ENCODE results near the gene MTUS2. TPM values are rescaled to one million over a fixed set of nuclear protein-coding genes. Genes with fewer than 3 reads are reported as not detected.

Gene MTUS2
- total RNA-seq, 1 experiment from 2014 or later: 1.7 TPM

- no peak overlapping the region for H3K4me3 Mint-ChIP-seq (ENCODE audit: unreplicated experiment)
- intact Hi-C loops (cut with micrococcal nuclease; ENCODE audit: unreplicated experiment): no loop called here
- no peaks in the 10 kb centered on the region for H3K9me3 Mint-ChIP-seq (ENCODE audit: unreplicated experiment)
- no peaks in the 10 kb centered on the region for H3K36me3 Mint-ChIP-seq (ENCODE audit: insufficient read depth, unreplicated experiment)
- Histone ChIP-seq H3K4me3 (ENCODE audit: low read depth, low read length) (no peak overlapping the region), H3K27me3 (replicated peaks; ENCODE audit: control insufficient read depth, insufficient read depth, low read length) (no peaks in the 10 kb centered on the region), H3K36me3 (ENCODE audit: control insufficient read depth, insufficient read depth, low read length) (no peaks in the 10 kb centered on the region), H3K4me1 (peaks cover 5% of the 10 kb centered on the region), H3K9me3 (no peaks in the 10 kb centered on the region)
- TF ChIP-seq CTCF (IDR thresholded peaks at IDR 0.05; ENCODE audit: insufficient read depth in 1 of 2, low read depth in 1 of 2, low read length in 1 of 2, severe bottlenecking in 1 of 2, unreplicated experiment in 1 of 2): no peak
- ChIA-PET CTCF (no interaction called here), POLR2A (no interaction called here)
- DNase-seq: no peak
- H3K4me1 Mint-ChIP-seq (ENCODE audit: low read depth, unreplicated experiment): peaks cover 7% of the 10 kb centered on the region
- no peak overlapping the region for H3K27ac Mint-ChIP-seq (ENCODE audit: unreplicated experiment)
- no TSS peak for BruUV-seq (replicated peaks)
- H3K27me3 Mint-ChIP-seq (ENCODE audit: insufficient read depth, unreplicated experiment): peaks cover 6% of the 10 kb centered on the region
Observed at GRCh38 chr13:29480893-29481525, 660.9 kb downstream of the MTUS2 start.

DNA sequence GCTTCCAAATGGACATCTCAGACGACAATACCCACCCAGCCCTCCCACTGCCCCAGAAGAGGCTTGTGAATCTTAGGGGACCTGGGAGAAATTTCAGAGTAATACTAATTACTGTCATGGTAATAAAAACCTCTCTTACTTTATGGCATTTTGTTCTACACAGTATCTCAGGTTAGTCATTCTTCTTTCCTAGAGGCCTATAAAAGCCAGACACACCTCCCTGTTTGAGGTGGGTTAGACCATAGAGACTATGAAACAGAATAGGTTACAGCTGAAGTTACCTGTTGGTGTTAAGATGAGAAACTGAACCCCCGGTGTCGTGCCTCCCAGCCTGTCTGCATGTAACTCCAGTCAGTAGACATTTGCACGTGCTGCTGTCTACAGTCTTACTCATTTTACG lies 661.5 kb downstream of the MTUS2 start:
- no peak for DNase-seq
- peaks cover 8% of the 10 kb centered on the region for H3K27me3 Mint-ChIP-seq (ENCODE audit: insufficient read depth, unreplicated experiment)
- no peak overlapping the region for H3K27ac Mint-ChIP-seq (ENCODE audit: unreplicated experiment)
- ChIA-PET CTCF (interaction anchor here (0.6 kb wide), 1 partner anchor 13 kb away, joined by 7 read pairs; no protein-coding TSS in a partner anchor), POLR2A (no interaction called here)
- no peak overlapping the region for H3K4me3 Mint-ChIP-seq (ENCODE audit: unreplicated experiment)
- no peaks in the 10 kb centered on the region for H3K36me3 Mint-ChIP-seq (ENCODE audit: insufficient read depth, unreplicated experiment)
- no peaks in the 10 kb centered on the region for H3K36me3 ChIP-seq (ENCODE audit: control insufficient read depth, insufficient read depth, low read length)
- H3K4me3 ChIP-seq (ENCODE audit: low read depth, low read length): no peak overlapping the region
- intact Hi-C loops (cut with micrococcal nuclease; ENCODE audit: unreplicated experiment): no loop called here
- H3K4me1 ChIP-seq: peaks cover 5% of the 10 kb centered on the region
- H3K9me3 ChIP-seq: no peaks in the 10 kb centered on the region
- H3K4me1 Mint-ChIP-seq (ENCODE audit: low read depth, unreplicated experiment): peaks cover 7% of the 10 kb centered on the region
- H3K27me3 ChIP-seq (replicated peaks; ENCODE audit: control insufficient read depth, insufficient read depth, low read length): no peaks in the 10 kb centered on the region
- H3K9me3 Mint-ChIP-seq (ENCODE audit: unreplicated experiment): no peaks in the 10 kb centered on the region
- BruUV-seq (replicated peaks): no TSS peak
- TF ChIP-seq CTCF (IDR thresholded peaks at IDR 0.05; ENCODE audit: insufficient read depth in 1 of 2, low read depth in 1 of 2, low read length in 1 of 2, severe bottlenecking in 1 of 2, unreplicated experiment in 1 of 2): no peak

DNA sequence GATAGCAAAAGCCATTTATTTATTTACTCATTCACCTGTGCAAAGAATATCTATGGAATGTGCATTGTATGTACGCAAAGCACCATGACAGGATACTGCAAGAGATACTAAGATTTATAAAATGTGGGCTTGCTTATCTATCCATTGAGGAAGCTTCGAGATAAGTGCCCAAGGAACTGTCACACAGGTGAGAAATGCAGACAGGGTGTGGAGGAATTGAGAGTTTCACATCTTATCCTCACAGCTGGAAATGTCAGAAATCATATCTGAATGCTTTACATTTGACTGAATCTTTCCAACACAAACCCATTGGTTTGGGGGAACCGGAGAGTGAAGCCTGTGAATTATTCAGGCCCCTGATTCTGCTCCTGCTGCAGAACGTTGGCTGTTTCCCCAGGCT lies 662.4 kb downstream of the MTUS2 start:
- peaks cover 7% of the 10 kb centered on the region for H3K4me1 Mint-ChIP-seq (ENCODE audit: low read depth, unreplicated experiment)
- no peaks in the 10 kb centered on the region for H3K9me3 ChIP-seq
- H3K4me3 ChIP-seq (ENCODE audit: low read depth, low read length): no peak overlapping the region
- no TSS peak for BruUV-seq (replicated peaks)
- POLR2A ChIA-PET: interaction anchor here (0.6 kb wide), 1 partner anchor 668 kb away, joined by 4 read pairs; no protein-coding TSS in a partner anchor
- no peaks in the 10 kb centered on the region for H3K9me3 Mint-ChIP-seq (ENCODE audit: unreplicated experiment)
- no peaks in the 10 kb centered on the region for H3K27me3 ChIP-seq (replicated peaks; ENCODE audit: control insufficient read depth, insufficient read depth, low read length)
- no peaks in the 10 kb centered on the region for H3K36me3 Mint-ChIP-seq (ENCODE audit: insufficient read depth, unreplicated experiment)
- no peaks in the 10 kb centered on the region for H3K36me3 ChIP-seq (ENCODE audit: control insufficient read depth, insufficient read depth, low read length)
- no peak for DNase-seq
- no peak for TF ChIP-seq CTCF (IDR thresholded peaks at IDR 0.05; ENCODE audit: insufficient read depth in 1 of 2, low read depth in 1 of 2, low read length in 1 of 2, severe bottlenecking in 1 of 2, unreplicated experiment in 1 of 2)
- H3K27ac Mint-ChIP-seq (ENCODE audit: unreplicated experiment): no peak overlapping the region
- CTCF ChIA-PET: no interaction called here
- intact Hi-C loops (cut with micrococcal nuclease; ENCODE audit: unreplicated experiment): no loop called here
- no peak overlapping the region for H3K4me3 Mint-ChIP-seq (ENCODE audit: unreplicated experiment)
- H3K27me3 Mint-ChIP-seq (ENCODE audit: insufficient read depth, unreplicated experiment): peaks cover 7% of the 10 kb centered on the region
- peaks cover 5% of the 10 kb centered on the region for H3K4me1 ChIP-seq
